ENCODE measurements around the gene KLF16.

KLF16 gene

DNA sequence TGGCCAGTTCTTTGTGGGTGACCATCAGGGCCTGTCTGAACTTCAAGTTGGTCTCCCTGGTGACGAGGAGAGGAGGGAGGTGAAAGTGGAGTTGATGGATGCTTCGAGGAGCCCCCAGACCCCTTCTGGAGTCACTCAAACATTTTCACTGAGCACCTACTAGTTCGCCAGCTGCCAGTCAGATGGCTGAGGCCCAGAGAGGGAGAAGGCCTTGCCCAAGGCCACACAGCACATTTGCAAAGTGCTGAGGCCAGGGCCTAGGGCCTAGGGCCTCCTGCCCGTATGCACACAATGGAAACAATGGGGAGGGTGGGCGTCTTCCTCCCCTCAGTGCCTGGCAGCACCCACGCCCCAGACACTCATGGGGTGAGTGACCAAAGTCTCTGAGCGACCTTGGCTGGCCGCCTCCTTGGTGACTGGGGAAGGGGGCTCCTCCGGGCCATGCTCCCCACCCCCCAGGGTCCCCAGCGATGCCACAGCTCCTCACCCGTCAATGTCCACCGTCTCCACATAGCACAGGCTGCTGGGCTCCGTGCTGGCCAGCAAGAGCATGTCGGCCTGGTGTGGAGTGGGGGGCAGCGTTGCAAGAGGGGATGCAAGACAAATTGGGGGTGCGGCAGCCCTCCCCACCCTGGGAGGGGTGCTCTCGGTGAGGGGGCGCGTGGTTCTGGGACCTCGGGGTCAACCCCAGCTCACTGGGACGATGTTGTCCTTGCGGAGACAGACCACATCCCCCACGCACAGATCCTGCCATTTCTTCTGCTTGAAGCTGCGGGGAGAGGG, 57.8 kb downstream of the KLF16 start:
- no peak for DNase-seq

DNA sequence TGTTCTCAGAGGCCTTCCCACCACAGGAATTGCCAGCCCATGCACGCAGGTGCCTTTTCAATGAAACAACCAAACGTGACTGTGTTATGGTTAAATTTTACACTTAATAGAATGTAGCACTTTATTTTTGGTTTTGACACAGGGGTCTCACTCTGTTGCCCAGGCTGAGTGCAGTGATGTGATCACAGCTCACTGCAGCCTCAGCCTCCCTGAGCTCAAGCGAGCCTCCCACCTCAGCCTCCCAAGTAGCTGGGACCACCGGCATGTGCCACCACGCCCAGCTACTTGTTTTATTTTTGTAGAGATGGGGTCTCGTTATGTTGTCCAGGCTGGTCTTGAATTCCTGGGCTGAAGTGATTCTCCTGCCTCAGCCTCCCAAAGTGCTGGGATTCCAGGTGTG, 58.5 kb downstream of the KLF16 start:
- no peak for DNase-seq
